MV-4-11 (cell line): ENCODE measurements around the gene C20orf144.

Experiments
- DNase-seq: peaks from one replicate; lab custom pipeline; 2025; lab: John Stamatoyannopoulos, UW

The C20orf144 gene

GRCh38 chr20:33677991-33678702 lies 16.0 kb downstream of the C20orf144 start:
- no peak for DNase-seq

- DNase-seq = no peak
Observed at GRCh38 chr20:33679758-33680485, 17.8 kb downstream of the C20orf144 start.

- DNase-seq = no peak
Observed at GRCh38 chr20:33680686-33681085, 18.6 kb downstream of the C20orf144 start.

GRCh38 chr20:33681288-33681687 lies 19.2 kb downstream of the C20orf144 start:
- DNase-seq = no peak

GRCh38 chr20:33681728-33682353 lies 19.7 kb downstream of the C20orf144 start:
- no peak for DNase-seq

- no peak for DNase-seq
Observed at GRCh38 chr20:33684533-33685327, 22.6 kb downstream of the C20orf144 start.

GRCh38 chr20:33685328-33686099 lies 23.4 kb downstream of the C20orf144 start:
- peak; percentile 57 for DNase-seq

GRCh38 chr20:33686100-33686983 lies 24.2 kb downstream of the C20orf144 start, which contains the start of gene E2F1:
TSS of gene E2F1 (minus strand) at chr20:33686385. CDS start at chr20:33686264, 121 bp downstream.
- peak; percentile 91 for DNase-seq

GRCh38 chr20:33686984-33687366 lies 24.8 kb downstream of the C20orf144 start:
- DNase-seq = peak; percentile 60

- peak; percentile 98 for DNase-seq
Observed at GRCh38 chr20:33687370-33687915, 25.3 kb downstream of the C20orf144 start.

GRCh38 chr20:33687993-33688937 lies 26.1 kb downstream of the C20orf144 start:
- DNase-seq = no peak

- no peak for DNase-seq
Observed at GRCh38 chr20:33688938-33689424, 26.9 kb downstream of the C20orf144 start.

- no peak for DNase-seq
Observed at GRCh38 chr20:33689493-33689892, 27.4 kb downstream of the C20orf144 start.

GRCh38 chr20:33689973-33690372 lies 27.8 kb downstream of the C20orf144 start:
- DNase-seq = peak; percentile 96

GRCh38 chr20:33693289-33693688 lies 31.2 kb downstream of the C20orf144 start:
- no peak for DNase-seq

- DNase-seq = no peak
Observed at GRCh38 chr20:33693741-33694638, 31.9 kb downstream of the C20orf144 start.

- DNase-seq = no peak
Observed at GRCh38 chr20:33694639-33695012, 32.5 kb downstream of the C20orf144 start.

- DNase-seq = no peak
Observed at GRCh38 chr20:33696448-33696847, 34.3 kb downstream of the C20orf144 start.
